Body of pancreas (tissue), 4 donors: Measurements from ENCODE around the gene GALNT14.

Experiments used
- POLR2A ChIP-seq, 3 donors: fragments of 450-650 bp; IDR thresholded peaks; one replicate each; pipeline ENCODE4 v1.6.1; 2016; ENCODE audit warnings: antibody characterized with exemption in 3 of 3, mild to moderate bottlenecking in 2 of 3
- TF ChIP-seq, protein P1 (sequence below), 7 experiments: fragments of 450-650 bp in 4 of 7; fragments of 200-600 bp in 3 of 7; sonication (generic) in 3 of 7; IDR thresholded peaks; one replicate each; pipeline ENCODE4 v1.5.1; 2016 to 2019; ENCODE audit warnings: antibody characterized with exemption in 7 of 7

DNA sequence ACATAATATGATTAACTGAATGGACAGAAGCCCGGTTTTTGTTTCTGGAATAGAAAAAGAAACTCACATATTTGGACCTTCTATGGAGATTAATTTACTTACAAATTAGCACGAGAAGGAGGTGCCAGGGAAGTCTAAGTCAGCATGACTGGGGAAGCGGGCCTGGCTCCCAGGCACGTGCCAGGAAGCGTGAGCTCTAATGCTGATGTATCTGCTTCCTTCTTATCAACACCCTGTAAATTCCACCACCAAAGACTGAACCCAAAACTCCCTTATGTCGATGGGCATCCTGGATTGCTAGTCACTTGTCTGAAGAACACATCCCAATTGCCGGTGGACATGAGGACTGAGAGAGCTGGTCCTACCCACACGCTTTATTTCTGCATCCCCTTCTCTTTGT is 134.5 kb downstream of the GALNT14 start:
- TF ChIP-seq, protein P1, sequence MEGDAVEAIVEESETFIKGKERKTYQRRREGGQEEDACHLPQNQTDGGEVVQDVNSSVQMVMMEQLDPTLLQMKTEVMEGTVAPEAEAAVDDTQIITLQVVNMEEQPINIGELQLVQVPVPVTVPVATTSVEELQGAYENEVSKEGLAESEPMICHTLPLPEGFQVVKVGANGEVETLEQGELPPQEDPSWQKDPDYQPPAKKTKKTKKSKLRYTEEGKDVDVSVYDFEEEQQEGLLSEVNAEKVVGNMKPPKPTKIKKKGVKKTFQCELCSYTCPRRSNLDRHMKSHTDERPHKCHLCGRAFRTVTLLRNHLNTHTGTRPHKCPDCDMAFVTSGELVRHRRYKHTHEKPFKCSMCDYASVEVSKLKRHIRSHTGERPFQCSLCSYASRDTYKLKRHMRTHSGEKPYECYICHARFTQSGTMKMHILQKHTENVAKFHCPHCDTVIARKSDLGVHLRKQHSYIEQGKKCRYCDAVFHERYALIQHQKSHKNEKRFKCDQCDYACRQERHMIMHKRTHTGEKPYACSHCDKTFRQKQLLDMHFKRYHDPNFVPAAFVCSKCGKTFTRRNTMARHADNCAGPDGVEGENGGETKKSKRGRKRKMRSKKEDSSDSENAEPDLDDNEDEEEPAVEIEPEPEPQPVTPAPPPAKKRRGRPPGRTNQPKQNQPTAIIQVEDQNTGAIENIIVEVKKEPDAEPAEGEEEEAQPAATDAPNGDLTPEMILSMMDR (IDR thresholded peaks at IDR 0.05): no peak
- no peak for TF ChIP-seq POLR2A (IDR thresholded peaks at IDR 0.05)
